Stimulated activated effector memory CD8-positive, alpha-beta T cell treated with anti-CD3 and anti-CD28 coated beads, Interleukin-12 subunit alpha, Interleukin-12 subunit beta, amount 100 ng/mL, for 72 hours (primary cell): ENCODE results near the gene KCNN3.

Experiments used
- ATAC-seq: fragments of 150-1000 bp; cut with Tn5 transposase; 2 replicates; pipeline ENCODE4 v1.10.0; 2021
- DNase-seq, 2 donors: peaks; one replicate each; pipeline ENCODE4 v3.0.0; 2021 to 2022; ENCODE audit warnings: low spot score in 2 of 2
- H3K27ac Mint-ChIP-seq: one replicate; pipeline ENCODE4 v1.8.0; 2022; ENCODE audit warnings: mild to moderate bottlenecking, mixed read lengths
- H3K36me3 Mint-ChIP-seq: one replicate; pipeline ENCODE4 v1.8.0; 2022; ENCODE audit warnings: mild to moderate bottlenecking, mixed read lengths
- H3K4me1 Mint-ChIP-seq: one replicate; pipeline ENCODE4 v1.8.0; 2022; ENCODE audit warnings: mixed read lengths
- H3K4me3 Mint-ChIP-seq: one replicate; pipeline ENCODE4 v1.8.0; 2022; ENCODE audit warnings: mild to moderate bottlenecking, mixed read lengths
- H3K9me3 Mint-ChIP-seq: one replicate; pipeline ENCODE4 v1.8.0; 2022; ENCODE audit warnings: mixed read lengths

Gene KCNN3

GRCh38 chr1:154745286-154745731, 124.8 kb downstream of the KCNN3 start:
- Mint-ChIP-seq H3K27ac (no peak overlapping the region), H3K4me3 (no peak overlapping the region), H3K36me3 (no peaks in the 10 kb centered on the region), H3K9me3 (no peaks in the 10 kb centered on the region), H3K4me1 (peaks cover 56% of the 10 kb centered on the region)
- ATAC-seq (peak; percentile 52), DNase-seq (peak in 1 of 2 donors; percentile 72)

GRCh38 chr1:154744352-154745035, 125.6 kb downstream of the KCNN3 start:
- no peaks in the 10 kb centered on the region for H3K36me3 Mint-ChIP-seq
- H3K27ac Mint-ChIP-seq = no peak overlapping the region
- DNase-seq = no peak
- H3K4me3 Mint-ChIP-seq = no peak overlapping the region
- no peak for ATAC-seq
- no peaks in the 10 kb centered on the region for H3K9me3 Mint-ChIP-seq
- peaks cover 56% of the 10 kb centered on the region for H3K4me1 Mint-ChIP-seq

GRCh38 chr1:154743526-154744036, 126.5 kb downstream of the KCNN3 start:
- Mint-ChIP-seq H3K9me3 (no peaks in the 10 kb centered on the region), H3K27ac (no peak overlapping the region), H3K36me3 (no peaks in the 10 kb centered on the region), H3K4me1 (peaks cover 56% of the 10 kb centered on the region), H3K4me3 (no peak overlapping the region)
- ATAC-seq (no peak), DNase-seq (no peak)

DNA sequence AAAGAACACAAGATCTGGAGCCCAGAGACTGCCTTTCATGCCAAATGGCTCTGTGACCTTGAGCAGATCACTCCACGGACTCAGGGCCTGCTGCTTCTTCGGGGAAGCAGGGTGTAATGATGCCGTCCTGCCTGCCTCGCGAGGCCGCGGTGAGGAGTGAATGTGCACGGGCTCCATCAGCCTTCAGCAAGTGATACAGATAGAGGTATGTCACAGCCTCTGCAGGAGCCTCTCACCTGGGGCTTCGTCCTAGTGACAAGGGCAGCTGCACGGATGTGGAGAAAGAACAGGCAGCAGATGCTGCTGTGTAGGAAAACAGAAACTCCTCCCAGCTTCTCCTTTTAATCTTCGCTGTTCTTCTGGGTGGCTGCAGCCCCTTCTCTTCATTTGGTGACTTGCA, 127.5 kb downstream of the KCNN3 start:
- no peak for DNase-seq
- no peak for ATAC-seq
- Mint-ChIP-seq H3K4me1 (peaks cover 51% of the 10 kb centered on the region), H3K9me3 (no peaks in the 10 kb centered on the region), H3K36me3 (no peaks in the 10 kb centered on the region), H3K4me3 (no peak overlapping the region), H3K27ac (no peak overlapping the region)

DNA sequence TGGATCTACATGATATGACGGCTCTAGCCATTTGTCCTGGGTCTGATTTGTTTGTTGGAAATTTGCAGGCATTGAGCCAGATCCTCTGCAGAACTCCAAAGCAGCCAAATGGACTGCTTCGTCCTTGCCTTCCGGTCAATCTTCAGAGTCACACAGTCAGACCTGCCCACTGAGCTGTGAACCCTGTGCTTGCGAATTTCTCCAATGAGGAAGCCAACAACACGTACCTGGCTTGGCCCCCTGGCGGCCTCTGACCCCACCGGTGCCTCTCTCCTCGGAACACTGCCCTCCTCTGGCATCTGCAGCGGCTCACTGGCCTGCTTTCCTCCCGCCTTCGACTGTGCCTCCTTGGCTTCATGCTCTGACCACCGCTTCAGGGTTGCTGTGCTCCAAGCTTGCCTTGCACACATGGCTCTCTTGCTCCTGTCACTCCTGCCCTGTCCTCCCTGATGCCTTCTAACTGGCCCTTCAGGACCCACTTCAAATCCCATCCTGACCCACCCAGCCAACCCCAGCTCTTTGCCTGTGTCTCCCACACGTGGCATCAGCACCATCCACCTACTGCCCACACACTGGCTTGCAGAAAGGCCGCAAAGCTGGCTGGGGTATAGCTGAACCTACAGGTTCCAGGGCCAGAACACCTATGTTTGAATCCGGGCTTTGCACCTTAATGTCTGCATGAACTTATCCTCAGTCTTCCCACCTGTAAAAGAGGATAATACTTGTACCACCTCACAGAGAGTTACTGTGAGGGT, 128.2 kb downstream of the KCNN3 start:
- Mint-ChIP-seq H3K36me3 (no peaks in the 10 kb centered on the region), H3K9me3 (no peaks in the 10 kb centered on the region), H3K4me3 (no peak overlapping the region), H3K27ac (no peak overlapping the region), H3K4me1 (peaks cover 51% of the 10 kb centered on the region)
- no peak for ATAC-seq
- DNase-seq = no peak

- no peaks in the 10 kb centered on the region for H3K36me3 Mint-ChIP-seq
- H3K9me3 Mint-ChIP-seq = no peaks in the 10 kb centered on the region
- ATAC-seq = no peak
- DNase-seq = no peak
- peaks cover 51% of the 10 kb centered on the region for H3K4me1 Mint-ChIP-seq
- H3K27ac Mint-ChIP-seq = no peak overlapping the region
- H3K4me3 Mint-ChIP-seq = no peak overlapping the region
These were observed 128.8 kb downstream of the KCNN3 start for GRCh38 chr1:154741327-154741726.

DNA sequence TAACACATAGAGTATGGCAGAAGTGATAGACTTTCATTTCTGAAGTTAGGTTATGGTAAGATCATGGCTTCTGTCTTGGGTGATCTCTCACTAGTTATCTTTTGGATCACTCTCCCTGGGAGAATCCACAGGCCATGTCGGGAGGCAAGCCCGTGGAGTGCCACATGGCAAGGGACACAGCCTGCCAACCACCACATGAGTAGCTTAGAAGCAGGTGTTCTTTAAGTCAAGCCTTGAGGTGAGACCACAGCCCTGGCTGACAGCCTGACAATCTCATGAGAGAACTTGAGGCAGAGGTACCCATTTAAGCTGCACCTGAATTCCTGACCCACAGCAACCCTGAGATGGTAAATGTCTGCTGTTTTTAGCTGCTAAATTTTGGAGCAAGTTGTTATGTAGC, 130.4 kb downstream of the KCNN3 start:
- H3K36me3 Mint-ChIP-seq = no peaks in the 10 kb centered on the region
- DNase-seq (no peak), ATAC-seq (no peak)
- H3K4me1 Mint-ChIP-seq = peaks cover 50% of the 10 kb centered on the region
- H3K9me3 Mint-ChIP-seq = no peaks in the 10 kb centered on the region
- H3K4me3 Mint-ChIP-seq = no peak overlapping the region
- no peak overlapping the region for H3K27ac Mint-ChIP-seq

DNA sequence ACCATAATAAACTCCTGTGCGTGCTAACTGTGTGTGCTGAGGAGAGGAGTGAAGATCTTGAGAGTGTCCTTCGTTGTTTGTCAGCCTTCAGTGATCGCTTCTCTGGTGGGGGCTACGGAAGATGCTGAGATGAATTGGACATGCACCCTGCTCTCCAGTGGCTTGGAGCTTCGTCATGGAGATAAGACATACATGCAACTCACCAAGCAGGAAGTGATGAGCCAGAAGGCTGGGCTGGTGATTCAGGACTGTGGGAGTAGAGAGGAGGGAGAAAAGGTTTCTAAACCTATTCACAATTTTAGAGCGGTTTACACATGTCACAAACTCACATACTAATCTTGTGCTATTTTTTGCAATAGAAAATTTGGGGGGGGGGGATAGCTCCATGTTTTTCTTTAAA, 133.2 kb downstream of the KCNN3 start:
- Mint-ChIP-seq H3K4me1 (peaks cover 48% of the 10 kb centered on the region), H3K36me3 (no peaks in the 10 kb centered on the region), H3K27ac (peak overlapping the region; percentile 21), H3K9me3 (no peaks in the 10 kb centered on the region), H3K4me3 (peak overlapping the region; percentile 22)
- DNase-seq = no peak
- ATAC-seq = peak; percentile 99

DNA sequence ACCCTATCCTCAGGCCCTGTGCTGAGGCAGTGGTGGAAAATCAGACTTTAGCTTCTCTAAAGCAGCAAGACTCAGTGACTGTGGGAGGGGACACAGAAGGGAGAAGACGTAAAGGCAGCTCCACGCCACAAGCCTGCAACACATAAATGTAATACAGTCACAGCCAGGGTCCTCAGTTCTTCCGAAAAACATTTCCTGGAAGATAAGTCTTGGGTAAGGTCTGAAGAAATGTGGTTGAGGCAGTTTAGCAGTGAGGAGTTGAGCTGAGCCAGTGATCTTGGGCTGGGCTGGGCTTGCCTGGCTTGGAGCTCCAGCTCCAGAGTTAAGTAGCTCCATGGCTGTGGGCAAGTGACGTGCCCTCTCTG, 134.3 kb downstream of the KCNN3 start:
- no peaks in the 10 kb centered on the region for H3K9me3 Mint-ChIP-seq
- ATAC-seq (no peak), DNase-seq (no peak)
- peaks cover 48% of the 10 kb centered on the region for H3K4me1 Mint-ChIP-seq
- no peak overlapping the region for H3K4me3 Mint-ChIP-seq
- no peaks in the 10 kb centered on the region for H3K36me3 Mint-ChIP-seq
- H3K27ac Mint-ChIP-seq = no peak overlapping the region

DNA sequence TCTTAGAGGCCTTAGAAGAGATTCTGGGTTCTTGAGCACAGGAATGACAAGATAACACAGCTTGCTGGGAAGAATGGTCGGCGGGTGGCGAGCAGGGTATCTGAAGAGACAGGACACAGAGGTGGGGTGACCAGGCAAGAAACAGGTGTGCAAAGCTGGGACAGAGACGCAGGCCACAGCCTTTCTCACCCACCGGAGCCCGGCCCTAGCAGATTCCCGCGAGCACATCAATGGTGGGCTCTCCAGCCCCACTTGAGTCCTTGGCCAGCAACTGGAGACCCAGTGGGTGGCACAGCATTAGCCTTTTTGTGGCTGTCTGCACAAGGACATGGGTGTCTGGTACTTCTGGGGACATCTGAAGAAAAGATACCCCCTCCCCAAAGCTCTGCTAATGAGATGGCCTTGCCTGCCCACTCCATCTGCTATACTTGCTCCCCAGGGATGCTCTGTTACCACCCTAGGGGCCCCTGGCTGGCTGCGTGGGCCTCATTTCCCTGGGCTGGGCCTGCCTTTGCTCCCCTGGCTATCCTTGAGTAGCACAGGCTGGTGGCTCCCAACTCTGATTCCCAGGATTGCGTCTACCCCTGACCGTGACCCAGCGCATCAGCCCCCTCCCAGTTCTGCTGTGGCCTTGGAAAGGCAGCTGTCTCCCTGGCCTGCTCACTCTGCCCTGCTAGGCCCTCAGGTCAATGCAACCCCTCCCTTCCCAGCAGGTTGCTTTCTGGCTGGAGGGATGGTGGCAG, 134.8 kb downstream of the KCNN3 start:
- H3K27ac Mint-ChIP-seq = peak overlapping the region; percentile 44
- no peak overlapping the region for H3K4me3 Mint-ChIP-seq
- no peaks in the 10 kb centered on the region for H3K9me3 Mint-ChIP-seq
- DNase-seq = no peak
- H3K4me1 Mint-ChIP-seq = peaks cover 49% of the 10 kb centered on the region
- no peaks in the 10 kb centered on the region for H3K36me3 Mint-ChIP-seq
- no peak for ATAC-seq

GRCh38 chr1:154733621-154734020, 136.5 kb downstream of the KCNN3 start:
- peaks cover 53% of the 10 kb centered on the region for H3K4me1 Mint-ChIP-seq
- DNase-seq = no peak
- H3K36me3 Mint-ChIP-seq = no peaks in the 10 kb centered on the region
- no peak for ATAC-seq
- no peak overlapping the region for H3K4me3 Mint-ChIP-seq
- no peaks in the 10 kb centered on the region for H3K9me3 Mint-ChIP-seq
- peak overlapping the region; percentile 44 for H3K27ac Mint-ChIP-seq

DNA sequence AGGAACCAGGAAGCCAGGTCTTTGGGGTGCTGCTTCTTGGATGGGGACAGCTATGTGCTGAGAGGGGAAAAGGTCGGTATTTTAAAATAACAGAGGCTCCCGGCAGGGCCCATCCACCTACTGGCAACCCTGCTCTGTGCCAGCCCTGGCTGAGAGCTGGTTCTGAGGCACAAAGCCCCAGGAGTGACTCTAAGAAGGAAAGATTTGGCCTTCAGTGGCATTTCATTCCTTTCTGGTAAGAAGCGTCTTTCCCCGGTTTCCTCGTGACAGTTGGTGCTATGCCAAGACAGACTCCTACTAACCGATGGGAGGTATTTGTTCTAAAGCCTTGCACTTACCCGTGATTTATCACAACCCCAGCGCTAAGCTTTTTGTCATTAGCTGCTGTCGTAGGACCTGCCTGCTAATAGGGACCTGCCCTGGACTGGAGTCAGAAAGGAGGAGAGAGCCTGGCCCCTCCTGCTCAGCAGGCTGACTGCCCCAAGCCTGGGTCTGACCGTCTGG, 139.0 kb downstream of the KCNN3 start:
- no peaks in the 10 kb centered on the region for H3K9me3 Mint-ChIP-seq
- no peak for DNase-seq
- H3K27ac Mint-ChIP-seq = no peak overlapping the region
- H3K36me3 Mint-ChIP-seq = no peaks in the 10 kb centered on the region
- peaks cover 51% of the 10 kb centered on the region for H3K4me1 Mint-ChIP-seq
- no peak overlapping the region for H3K4me3 Mint-ChIP-seq
- no peak for ATAC-seq

- Mint-ChIP-seq H3K9me3 (no peaks in the 10 kb centered on the region), H3K4me1 (peaks cover 47% of the 10 kb centered on the region), H3K36me3 (no peaks in the 10 kb centered on the region), H3K27ac (no peak overlapping the region), H3K4me3 (no peak overlapping the region)
- ATAC-seq (peak; percentile 29), DNase-seq (no peak)
These were observed 139.8 kb downstream of the KCNN3 start for GRCh38 chr1:154730259-154730658.

GRCh38 chr1:154729577-154729976, 140.5 kb downstream of the KCNN3 start:
- DNase-seq (no peak), ATAC-seq (peak; percentile 58)
- no peak overlapping the region for H3K27ac Mint-ChIP-seq
- H3K9me3 Mint-ChIP-seq = no peaks in the 10 kb centered on the region
- H3K4me3 Mint-ChIP-seq = no peak overlapping the region
- H3K36me3 Mint-ChIP-seq = no peaks in the 10 kb centered on the region
- peaks cover 42% of the 10 kb centered on the region for H3K4me1 Mint-ChIP-seq

DNA sequence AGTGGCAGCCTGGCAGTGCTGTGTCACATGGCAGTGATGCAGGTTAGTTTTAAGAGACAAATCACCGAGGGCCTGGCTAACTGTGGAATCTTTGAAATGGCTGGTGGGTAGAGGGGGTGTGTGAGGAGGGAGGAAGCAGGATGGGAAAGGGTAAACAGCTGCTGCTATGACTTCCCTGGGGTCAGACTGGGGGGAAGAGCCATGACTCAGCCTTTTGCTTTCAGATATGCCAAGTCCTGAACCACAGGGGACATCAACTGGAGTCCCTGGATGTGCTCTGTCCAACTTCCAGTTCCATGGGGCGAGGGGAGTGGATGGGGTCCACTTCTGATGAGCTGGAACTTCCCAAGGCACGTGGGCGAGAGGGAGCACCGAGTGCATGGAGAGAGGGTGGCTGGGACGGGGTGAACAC, 141.0 kb downstream of the KCNN3 start:
- H3K4me1 Mint-ChIP-seq = peaks cover 39% of the 10 kb centered on the region
- peak; percentile 29 for ATAC-seq
- no peak for DNase-seq
- H3K9me3 Mint-ChIP-seq = no peaks in the 10 kb centered on the region
- H3K27ac Mint-ChIP-seq = no peak overlapping the region
- H3K4me3 Mint-ChIP-seq = no peak overlapping the region
- H3K36me3 Mint-ChIP-seq = no peaks in the 10 kb centered on the region
